Activated CD4-positive, alpha-beta T cell treated with anti-CD3 and anti-CD28 coated beads for 36 hours (primary cell): Measurements from ENCODE around the gene CITED4. TPM values are rescaled to one million over a fixed set of nuclear protein-coding genes. Genes with fewer than 3 reads are reported as not detected.

Experiments
- ATAC-seq: fragments of 200-7000 bp; cut with Tn5 transposase; one replicate; pipeline ENCODE4 v1.10.0; 2021; ENCODE audit warnings: mild to moderate bottlenecking, moderate library complexity
- CTCF ChIA-PET: fragments of 350-600 bp; sonication (Branson Sonifier 250); formaldehyde crosslinking; loops from one replicate; lab custom pipeline; 2021; ENCODE audit warnings: antibody characterized with exemption; lab: Charles Lee
- POLR2A ChIA-PET: fragments of 350-600 bp; sonication (Branson Sonifier 250); formaldehyde crosslinking; loops from one replicate; lab custom pipeline; 2021; ENCODE audit warnings: antibody characterized with exemption, inconsistent platforms; lab: Charles Lee
- DNase-seq: peaks from one replicate; pipeline ENCODE4 v3.0.0-alpha.2; 2020
- H3K27ac Mint-ChIP-seq: one replicate; pipeline ENCODE4 v1.8.0; 2021; ENCODE audit warnings: mixed read lengths
- H3K27me3 Mint-ChIP-seq: one replicate; pipeline ENCODE4 v1.8.0; 2021; ENCODE audit warnings: mixed read lengths
- H3K36me3 Mint-ChIP-seq: one replicate; pipeline ENCODE4 v1.8.0; 2021; ENCODE audit warnings: low read depth, mixed read lengths
- H3K4me1 Mint-ChIP-seq: one replicate; pipeline ENCODE4 v1.8.0; 2021; ENCODE audit warnings: mixed read lengths
- H3K4me3 Mint-ChIP-seq: one replicate; pipeline ENCODE4 v1.8.0; 2021; ENCODE audit warnings: mild to moderate bottlenecking, moderate library complexity, mixed read lengths
- H3K9me3 Mint-ChIP-seq: one replicate; pipeline ENCODE4 v1.8.0; 2021; ENCODE audit warnings: low read depth, mixed read lengths
- intact Hi-C, 2 experiments: fragments of 100-400 bp; cut with DNase I in 1 of 2; cut with micrococcal nuclease in 1 of 2; formaldehyde crosslinking; loops; one replicate each; pipeline versions ENCODE4 v1.14.2 to v1.15.1; 2022 to 2024; cut with DNase I, micrococcal nuclease
- total RNA-seq, 2 experiments: library from RNA; stranded (reverse); gene quantifications; one replicate each; pipeline ENCODE4 v1.2.3, GENCODE V29; 2021

The CITED4 gene
- total RNA-seq, 2 experiments from 2014 or later, result 1.6 to 3.0 TPM

GRCh38 chr1:40868051-40868723 is 6.0 kb upstream of the CITED4 start:
- ATAC-seq (peak; percentile 90), DNase-seq (no peak)
- Mint-ChIP-seq H3K4me1 (no peaks in the 10 kb centered on the region), H3K4me3 (no peak overlapping the region), H3K9me3 (no peaks in the 10 kb centered on the region), H3K27ac (no peak overlapping the region), H3K27me3 (no peaks in the 10 kb centered on the region), H3K36me3 (no peaks in the 10 kb centered on the region)
- ChIA-PET CTCF (interaction anchor here (0.9 to 2.0 kb wide), 2 partner anchors 15 to 83 kb away, joined by 3 to 4 read pairs; no protein-coding TSS in a partner anchor), POLR2A (no interaction called here)
- intact Hi-C loops, result no loop called here

DNA sequence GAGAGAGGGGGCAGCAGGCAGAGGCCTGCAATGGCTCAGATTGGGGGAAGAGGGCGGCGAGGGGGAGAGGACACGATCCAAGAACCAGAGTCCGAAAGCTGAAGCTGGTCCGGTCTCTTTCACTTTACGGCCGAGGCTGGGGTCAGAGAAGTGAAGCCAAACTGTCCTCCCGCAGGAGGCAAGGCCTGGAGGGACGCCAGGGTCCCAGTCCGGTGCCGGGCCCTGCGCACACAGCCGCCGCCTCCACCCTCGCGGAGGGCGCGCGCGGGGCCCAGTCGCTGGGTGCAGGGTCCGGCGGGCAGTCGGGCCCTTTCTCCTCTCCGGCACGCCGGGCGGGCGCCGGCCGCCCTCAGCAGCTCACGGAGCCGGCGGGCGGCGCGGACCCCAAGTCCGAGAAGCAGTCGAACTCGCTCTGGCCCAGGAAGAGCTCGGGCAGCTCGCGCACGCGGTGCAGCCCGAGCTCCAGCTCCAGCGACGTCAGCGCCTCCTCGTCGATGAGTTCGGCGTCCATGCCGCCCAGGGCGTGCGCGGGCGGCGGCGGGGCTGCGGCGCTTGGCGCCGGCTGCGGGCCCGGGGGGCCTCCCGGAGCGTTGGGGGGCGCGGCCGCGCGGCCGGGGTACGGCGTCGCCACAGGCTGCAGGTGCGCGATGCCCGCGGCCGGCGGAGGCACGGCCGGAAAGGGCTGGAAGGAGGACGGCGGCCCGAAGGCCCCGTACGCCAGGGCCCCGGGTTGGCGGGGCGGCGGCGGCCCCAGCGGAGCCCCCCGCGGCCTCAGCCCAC is 749 bp downstream of the CITED4 start:
- peak; percentile 63 for DNase-seq

GRCh38 chr1:40860706-40861223 is 1.4 kb downstream of the CITED4 start:
- DNase-seq (no peak), ATAC-seq (no peak)
- Mint-ChIP-seq H3K4me3 (peak overlapping the region; percentile 65), H3K27ac (peak overlapping the region; percentile 58), H3K4me1 (peaks cover 11% of the 10 kb centered on the region), H3K36me3 (no peaks in the 10 kb centered on the region), H3K9me3 (no peaks in the 10 kb centered on the region), H3K27me3 (peaks cover 11% of the 10 kb centered on the region)
- CTCF ChIA-PET, result interaction anchor here (0.6 to 1.0 kb wide), 4 partner anchors 11 to 90 kb away, joined by 3 to 5 read pairs (median 4); no protein-coding TSS in a partner anchor
- POLR2A ChIA-PET, result interaction anchor here (1.0 kb wide), 1 partner anchor 166 kb away, joined by 4 read pairs; no protein-coding TSS in a partner anchor
- intact Hi-C loops, result loop anchor here in 1 of 2 experiments (5.0 kb wide), 1 partner anchor 328 kb away; the partner anchor contains the start of gene ZNF684

More for the DNA sequence above, 749 bp downstream of the CITED4 start:
- ChIA-PET POLR2A (interaction anchor here (1.0 to 1.1 kb wide), 2 partner anchors 8 to 166 kb away, joined by 3 to 4 read pairs; no protein-coding TSS in a partner anchor), CTCF (interaction anchor here (0.9 to 1.9 kb wide), 6 partner anchors 11 to 230 kb away, joined by 3 to 5 read pairs (median 4); no protein-coding TSS in a partner anchor)
- H3K4me1 Mint-ChIP-seq, result peaks cover 11% of the 10 kb centered on the region
- ATAC-seq, result no peak
- peak overlapping the region; percentile 58 for H3K27ac Mint-ChIP-seq
- no peaks in the 10 kb centered on the region for H3K36me3 Mint-ChIP-seq
- intact Hi-C loops, result loop anchor here (1.0 to 5.0 kb wide), 8 partner anchors 43 to 821 kb away; partner anchors contain the start of genes RIMS3 (in 2 of the 2), CAP1 (in 1 of the 2), CTPS1 (in 1 of the 2) and FOXO6 (in 1 of the 2)
- no peaks in the 10 kb centered on the region for H3K9me3 Mint-ChIP-seq
- peaks cover 11% of the 10 kb centered on the region for H3K27me3 Mint-ChIP-seq
- peak overlapping the region; percentile 65 for H3K4me3 Mint-ChIP-seq

GRCh38 chr1:40858856-40859416 is 3.2 kb downstream of the CITED4 start:
- CTCF ChIA-PET, result interaction anchor here (0.7 to 1.6 kb wide), 5 partner anchors 8 to 147 kb away, joined by 3 to 10 read pairs (median 3); no protein-coding TSS in a partner anchor
- POLR2A ChIA-PET, result interaction anchor here (0.7 kb wide), 1 partner anchor 50 kb away, joined by 3 read pairs; no protein-coding TSS in a partner anchor
- peaks cover 11% of the 10 kb centered on the region for H3K4me1 Mint-ChIP-seq
- H3K27ac Mint-ChIP-seq, result no peak overlapping the region
- no peaks in the 10 kb centered on the region for H3K36me3 Mint-ChIP-seq
- no peaks in the 10 kb centered on the region for H3K9me3 Mint-ChIP-seq
- peaks cover 11% of the 10 kb centered on the region for H3K27me3 Mint-ChIP-seq
- no peak for DNase-seq
- no peak for ATAC-seq
- no peak overlapping the region for H3K4me3 Mint-ChIP-seq
- intact Hi-C loops, result no loop called here

GRCh38 chr1:40857737-40858136 is 4.4 kb downstream of the CITED4 start:
- POLR2A ChIA-PET, result no interaction called here
- H3K4me1 Mint-ChIP-seq, result peaks cover 8% of the 10 kb centered on the region
- no peaks in the 10 kb centered on the region for H3K9me3 Mint-ChIP-seq
- H3K4me3 Mint-ChIP-seq, result no peak overlapping the region
- H3K27me3 Mint-ChIP-seq, result peaks cover 11% of the 10 kb centered on the region
- no peak for DNase-seq
- intact Hi-C loops, result no loop called here
- H3K27ac Mint-ChIP-seq, result no peak overlapping the region
- no peaks in the 10 kb centered on the region for H3K36me3 Mint-ChIP-seq
- ATAC-seq, result no peak
- CTCF ChIA-PET, result interaction anchor here (0.6 to 1.6 kb wide), 4 partner anchors 9 to 846 kb away, joined by 3 to 10 read pairs (median 4); no protein-coding TSS in a partner anchor

GRCh38 chr1:40856656-40857302 is 5.4 kb downstream of the CITED4 start:
- POLR2A ChIA-PET, result no interaction called here
- H3K27me3 Mint-ChIP-seq, result peaks cover 11% of the 10 kb centered on the region
- H3K9me3 Mint-ChIP-seq, result no peaks in the 10 kb centered on the region
- CTCF ChIA-PET, result interaction anchor here (2.0 kb wide), 1 partner anchor 12 kb away, joined by 6 read pairs; no protein-coding TSS in a partner anchor
- no peak for DNase-seq
- ATAC-seq, result no peak
- intact Hi-C loops, result no loop called here
- H3K27ac Mint-ChIP-seq, result no peak overlapping the region
- no peaks in the 10 kb centered on the region for H3K36me3 Mint-ChIP-seq
- no peak overlapping the region for H3K4me3 Mint-ChIP-seq
- peaks cover 4% of the 10 kb centered on the region for H3K4me1 Mint-ChIP-seq

GRCh38 chr1:40856116-40856515 is 6.0 kb downstream of the CITED4 start:
- intact Hi-C loops, result no loop called here
- H3K4me1 Mint-ChIP-seq, result peaks cover 4% of the 10 kb centered on the region
- ChIA-PET CTCF (interaction anchor here (0.8 to 2.0 kb wide), 4 partner anchors 11 to 96 kb away, joined by 3 to 6 read pairs (median 4); no protein-coding TSS in a partner anchor), POLR2A (no interaction called here)
- no peaks in the 10 kb centered on the region for H3K36me3 Mint-ChIP-seq
- no peak overlapping the region for H3K4me3 Mint-ChIP-seq
- no peak for DNase-seq
- H3K27ac Mint-ChIP-seq, result no peak overlapping the region
- H3K9me3 Mint-ChIP-seq, result no peaks in the 10 kb centered on the region
- H3K27me3 Mint-ChIP-seq, result peaks cover 11% of the 10 kb centered on the region
- no peak for ATAC-seq

GRCh38 chr1:40855513-40855912 is 6.7 kb downstream of the CITED4 start:
- ChIA-PET CTCF (interaction anchor here (0.8 to 2.0 kb wide), 4 partner anchors 11 to 97 kb away, joined by 3 to 6 read pairs (median 4); no protein-coding TSS in a partner anchor), POLR2A (no interaction called here)
- intact Hi-C loops, result no loop called here
- Mint-ChIP-seq H3K4me1 (no peaks in the 10 kb centered on the region), H3K36me3 (no peaks in the 10 kb centered on the region), H3K9me3 (no peaks in the 10 kb centered on the region), H3K27me3 (peaks cover 7% of the 10 kb centered on the region), H3K4me3 (no peak overlapping the region), H3K27ac (no peak overlapping the region)
- ATAC-seq (peak; percentile 51), DNase-seq (peak; percentile 51)

DNA sequence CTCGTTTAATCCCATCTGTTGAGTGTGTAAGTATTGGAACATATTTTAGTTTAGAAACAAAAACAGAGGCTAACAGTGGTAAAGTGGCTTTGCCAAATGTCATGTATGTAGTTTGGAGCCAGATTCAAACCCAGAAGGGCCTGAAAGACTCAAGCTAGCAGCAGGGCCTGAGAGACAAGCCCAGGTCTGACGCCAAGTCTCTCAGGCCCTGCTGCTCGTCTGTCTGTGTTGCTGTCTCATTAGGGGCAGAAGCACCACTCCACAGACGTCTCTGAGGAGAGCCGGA is 8.3 kb downstream of the CITED4 start:
- Mint-ChIP-seq H3K27me3 (no peaks in the 10 kb centered on the region), H3K36me3 (no peaks in the 10 kb centered on the region), H3K27ac (no peak overlapping the region), H3K4me3 (no peak overlapping the region), H3K9me3 (no peaks in the 10 kb centered on the region), H3K4me1 (peaks cover 5% of the 10 kb centered on the region)
- DNase-seq, result no peak
- intact Hi-C loops, result loop anchor here in 1 of 2 experiments (5.0 kb wide), 2 partner anchors 227 to 712 kb away; no protein-coding TSS in a partner anchor
- ChIA-PET CTCF (interaction anchor here (0.9 to 3.0 kb wide), 8 partner anchors 9 to 320 kb away, joined by 3 to 25 read pairs (median 6); partner anchors contain the start of gene CITED4), POLR2A (interaction anchor here (0.7 kb wide), 1 partner anchor 8 kb away, joined by 3 read pairs; the partner anchor contains the start of gene CITED4)
- no peak for ATAC-seq
